ENCODE measurements around the gene TSPEAR. TPM values are rescaled to one million over a fixed set of nuclear protein-coding genes. Genes with fewer than 3 reads are reported as not detected.

TSPEAR gene
- total and polyA plus RNA-seq, 2 of the 13 experiments (the other 11 are each of a cell fraction or from before 2014, with no cell fraction given), result 0.07 to 0.32 TPM

DNA sequence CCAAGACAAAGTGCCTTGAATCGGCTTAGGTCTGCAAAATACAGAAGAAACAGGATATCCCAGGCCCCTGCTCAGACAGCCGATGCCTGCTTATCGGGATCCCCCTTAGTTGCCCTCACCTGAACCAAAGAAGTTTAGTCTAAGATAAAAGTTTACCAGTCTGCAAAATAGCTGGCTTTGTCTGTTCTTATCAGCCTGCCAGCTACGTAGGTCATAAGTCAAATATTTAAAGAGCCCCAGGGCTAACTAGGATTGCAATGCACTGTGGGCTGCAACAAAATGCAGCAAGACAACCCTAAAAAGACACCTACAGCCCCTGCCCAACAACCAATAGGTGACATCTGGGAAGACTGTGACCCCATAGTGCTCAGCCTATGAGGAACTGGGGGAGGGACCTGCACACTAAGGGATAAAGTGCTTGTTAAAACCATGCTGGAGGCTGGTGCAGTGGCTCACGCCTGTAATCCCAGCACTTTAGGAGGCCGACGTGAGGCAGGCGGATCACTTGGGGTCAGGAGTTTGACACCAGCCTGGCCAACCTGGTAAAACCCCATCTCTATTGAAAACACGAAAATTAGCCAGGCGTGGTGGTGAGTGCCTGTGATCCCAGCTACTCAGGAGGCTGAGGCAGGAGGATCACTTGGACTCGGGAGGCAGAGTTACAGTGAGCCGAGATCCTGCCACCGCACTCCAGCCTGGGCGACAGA, 228.6 kb downstream of the TSPEAR start (continued):
- 0 out of 2 replicates have a peak, but pooled peaks have one; percentile 42 for TF ChIP-seq ZMYM2 (CRISPR knock-in tag; IDR thresholded peaks at IDR 0.05)
- TF ChIP-seq, protein P1, sequence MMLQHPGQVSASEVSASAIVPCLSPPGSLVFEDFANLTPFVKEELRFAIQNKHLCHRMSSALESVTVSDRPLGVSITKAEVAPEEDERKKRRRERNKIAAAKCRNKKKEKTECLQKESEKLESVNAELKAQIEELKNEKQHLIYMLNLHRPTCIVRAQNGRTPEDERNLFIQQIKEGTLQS (CRISPR knock-in tag; IDR thresholded peaks at IDR 0.05), result no peak
- TF ChIP-seq JUNB (CRISPR knock-in tag; IDR thresholded peaks at IDR 0.05; ENCODE audit: borderline replicate concordance), result no peak
- TF ChIP-seq, protein P2, sequence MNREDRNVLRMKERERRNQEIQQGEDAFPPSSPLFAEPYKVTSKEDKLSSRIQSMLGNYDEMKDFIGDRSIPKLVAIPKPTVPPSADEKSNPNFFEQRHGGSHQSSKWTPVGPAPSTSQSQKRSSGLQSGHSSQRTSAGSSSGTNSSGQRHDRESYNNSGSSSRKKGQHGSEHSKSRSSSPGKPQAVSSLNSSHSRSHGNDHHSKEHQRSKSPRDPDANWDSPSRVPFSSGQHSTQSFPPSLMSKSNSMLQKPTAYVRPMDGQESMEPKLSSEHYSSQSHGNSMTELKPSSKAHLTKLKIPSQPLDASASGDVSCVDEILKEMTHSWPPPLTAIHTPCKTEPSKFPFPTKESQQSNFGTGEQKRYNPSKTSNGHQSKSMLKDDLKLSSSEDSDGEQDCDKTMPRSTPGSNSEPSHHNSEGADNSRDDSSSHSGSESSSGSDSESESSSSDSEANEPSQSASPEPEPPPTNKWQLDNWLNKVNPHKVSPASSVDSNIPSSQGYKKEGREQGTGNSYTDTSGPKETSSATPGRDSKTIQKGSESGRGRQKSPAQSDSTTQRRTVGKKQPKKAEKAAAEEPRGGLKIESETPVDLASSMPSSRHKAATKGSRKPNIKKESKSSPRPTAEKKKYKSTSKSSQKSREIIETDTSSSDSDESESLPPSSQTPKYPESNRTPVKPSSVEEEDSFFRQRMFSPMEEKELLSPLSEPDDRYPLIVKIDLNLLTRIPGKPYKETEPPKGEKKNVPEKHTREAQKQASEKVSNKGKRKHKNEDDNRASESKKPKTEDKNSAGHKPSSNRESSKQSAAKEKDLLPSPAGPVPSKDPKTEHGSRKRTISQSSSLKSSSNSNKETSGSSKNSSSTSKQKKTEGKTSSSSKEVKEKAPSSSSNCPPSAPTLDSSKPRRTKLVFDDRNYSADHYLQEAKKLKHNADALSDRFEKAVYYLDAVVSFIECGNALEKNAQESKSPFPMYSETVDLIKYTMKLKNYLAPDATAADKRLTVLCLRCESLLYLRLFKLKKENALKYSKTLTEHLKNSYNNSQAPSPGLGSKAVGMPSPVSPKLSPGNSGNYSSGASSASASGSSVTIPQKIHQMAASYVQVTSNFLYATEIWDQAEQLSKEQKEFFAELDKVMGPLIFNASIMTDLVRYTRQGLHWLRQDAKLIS (CRISPR knock-in tag; IDR thresholded peaks at IDR 0.05), result peak; percentile 59; the same call in 1 of the 2 replicates
- no peak for TF ChIP-seq ZNF749 (CRISPR knock-in tag; IDR thresholded peaks at IDR 0.05; ENCODE audit: borderline replicate concordance)
- no peak for TF ChIP-seq SMAD1 (CRISPR knock-in tag; IDR thresholded peaks at IDR 0.05; ENCODE audit: borderline replicate concordance, low read depth)
- TF ChIP-seq, protein P3, sequence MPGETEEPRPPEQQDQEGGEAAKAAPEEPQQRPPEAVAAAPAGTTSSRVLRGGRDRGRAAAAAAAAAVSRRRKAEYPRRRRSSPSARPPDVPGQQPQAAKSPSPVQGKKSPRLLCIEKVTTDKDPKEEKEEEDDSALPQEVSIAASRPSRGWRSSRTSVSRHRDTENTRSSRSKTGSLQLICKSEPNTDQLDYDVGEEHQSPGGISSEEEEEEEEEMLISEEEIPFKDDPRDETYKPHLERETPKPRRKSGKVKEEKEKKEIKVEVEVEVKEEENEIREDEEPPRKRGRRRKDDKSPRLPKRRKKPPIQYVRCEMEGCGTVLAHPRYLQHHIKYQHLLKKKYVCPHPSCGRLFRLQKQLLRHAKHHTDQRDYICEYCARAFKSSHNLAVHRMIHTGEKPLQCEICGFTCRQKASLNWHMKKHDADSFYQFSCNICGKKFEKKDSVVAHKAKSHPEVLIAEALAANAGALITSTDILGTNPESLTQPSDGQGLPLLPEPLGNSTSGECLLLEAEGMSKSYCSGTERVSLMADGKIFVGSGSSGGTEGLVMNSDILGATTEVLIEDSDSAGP (CRISPR knock-in tag; IDR thresholded peaks at IDR 0.05; ENCODE audit: borderline replicate concordance), result peak; percentile 75; the same call in 1 of the 2 replicates
- no peak for TF ChIP-seq HNF4G (IDR thresholded peaks at IDR 0.05; ENCODE audit: borderline replicate concordance, low read depth, low read length)
- no peak for TF ChIP-seq HNF4G (CRISPR knock-in tag; IDR thresholded peaks at IDR 0.05; ENCODE audit: borderline replicate concordance, low read depth)
- no peak for TF ChIP-seq ZNF430 (CRISPR knock-in tag; IDR thresholded peaks at IDR 0.05)
- TF ChIP-seq, protein P4, sequence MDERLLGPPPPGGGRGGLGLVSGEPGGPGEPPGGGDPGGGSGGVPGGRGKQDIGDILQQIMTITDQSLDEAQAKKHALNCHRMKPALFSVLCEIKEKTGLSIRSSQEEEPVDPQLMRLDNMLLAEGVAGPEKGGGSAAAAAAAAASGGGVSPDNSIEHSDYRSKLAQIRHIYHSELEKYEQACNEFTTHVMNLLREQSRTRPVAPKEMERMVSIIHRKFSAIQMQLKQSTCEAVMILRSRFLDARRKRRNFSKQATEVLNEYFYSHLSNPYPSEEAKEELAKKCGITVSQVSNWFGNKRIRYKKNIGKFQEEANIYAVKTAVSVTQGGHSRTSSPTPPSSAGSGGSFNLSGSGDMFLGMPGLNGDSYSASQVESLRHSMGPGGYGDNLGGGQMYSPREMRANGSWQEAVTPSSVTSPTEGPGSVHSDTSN (CRISPR knock-in tag; IDR thresholded peaks at IDR 0.05), result no peak
- TF ChIP-seq, protein P5, sequence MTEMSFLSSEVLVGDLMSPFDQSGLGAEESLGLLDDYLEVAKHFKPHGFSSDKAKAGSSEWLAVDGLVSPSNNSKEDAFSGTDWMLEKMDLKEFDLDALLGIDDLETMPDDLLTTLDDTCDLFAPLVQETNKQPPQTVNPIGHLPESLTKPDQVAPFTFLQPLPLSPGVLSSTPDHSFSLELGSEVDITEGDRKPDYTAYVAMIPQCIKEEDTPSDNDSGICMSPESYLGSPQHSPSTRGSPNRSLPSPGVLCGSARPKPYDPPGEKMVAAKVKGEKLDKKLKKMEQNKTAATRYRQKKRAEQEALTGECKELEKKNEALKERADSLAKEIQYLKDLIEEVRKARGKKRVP (CRISPR knock-in tag; IDR thresholded peaks at IDR 0.05), result peak in 1 of 2 experiments; percentile 56; a peak in 1 of 4 replicates
- TF ChIP-seq PTBP1 (IDR thresholded peaks at IDR 0.05; ENCODE audit: low read depth, low read length, poor library complexity, severe bottlenecking), result no peak
- TF ChIP-seq, protein P6, sequence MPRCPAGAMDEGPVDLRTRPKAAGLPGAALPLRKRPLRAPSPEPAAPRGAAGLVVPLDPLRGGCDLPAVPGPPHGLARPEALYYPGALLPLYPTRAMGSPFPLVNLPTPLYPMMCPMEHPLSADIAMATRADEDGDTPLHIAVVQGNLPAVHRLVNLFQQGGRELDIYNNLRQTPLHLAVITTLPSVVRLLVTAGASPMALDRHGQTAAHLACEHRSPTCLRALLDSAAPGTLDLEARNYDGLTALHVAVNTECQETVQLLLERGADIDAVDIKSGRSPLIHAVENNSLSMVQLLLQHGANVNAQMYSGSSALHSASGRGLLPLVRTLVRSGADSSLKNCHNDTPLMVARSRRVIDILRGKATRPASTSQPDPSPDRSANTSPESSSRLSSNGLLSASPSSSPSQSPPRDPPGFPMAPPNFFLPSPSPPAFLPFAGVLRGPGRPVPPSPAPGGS (CRISPR knock-in tag; IDR thresholded peaks at IDR 0.05), result no peak
- TF ChIP-seq ZNF451 (CRISPR knock-in tag; IDR thresholded peaks at IDR 0.05), result no peak
- TF ChIP-seq, protein P7, sequence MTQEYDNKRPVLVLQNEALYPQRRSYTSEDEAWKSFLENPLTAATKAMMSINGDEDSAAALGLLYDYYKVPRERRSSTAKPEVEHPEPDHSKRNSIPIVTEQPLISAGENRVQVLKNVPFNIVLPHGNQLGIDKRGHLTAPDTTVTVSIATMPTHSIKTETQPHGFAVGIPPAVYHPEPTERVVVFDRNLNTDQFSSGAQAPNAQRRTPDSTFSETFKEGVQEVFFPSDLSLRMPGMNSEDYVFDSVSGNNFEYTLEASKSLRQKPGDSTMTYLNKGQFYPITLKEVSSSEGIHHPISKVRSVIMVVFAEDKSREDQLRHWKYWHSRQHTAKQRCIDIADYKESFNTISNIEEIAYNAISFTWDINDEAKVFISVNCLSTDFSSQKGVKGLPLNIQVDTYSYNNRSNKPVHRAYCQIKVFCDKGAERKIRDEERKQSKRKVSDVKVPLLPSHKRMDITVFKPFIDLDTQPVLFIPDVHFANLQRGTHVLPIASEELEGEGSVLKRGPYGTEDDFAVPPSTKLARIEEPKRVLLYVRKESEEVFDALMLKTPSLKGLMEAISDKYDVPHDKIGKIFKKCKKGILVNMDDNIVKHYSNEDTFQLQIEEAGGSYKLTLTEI (CRISPR knock-in tag; conservative IDR thresholded peaks at IDR 0.05), result no peak
- TF ChIP-seq MIER2 (CRISPR knock-in tag; IDR thresholded peaks at IDR 0.05), result no peak
